Kidney (tissue), 14 donors: ENCODE results near the gene MAP1LC3A. TPM values are rescaled to one million over a fixed set of nuclear protein-coding genes. Genes with fewer than 3 reads are reported as not detected.
"Not testable (repeated sequence)": the region's sequence is repeated elsewhere in the genome, so short reads cannot be mapped to it uniquely, and the experiment has no call there.

Experiments used
- DNase-seq, 5 donors: peaks; one replicate each; pipeline ENCODE4 v3.0.0-alpha.2; 2013 to 2020
- FAIRE-seq: peaks from 2 replicates; lab custom pipeline; 2012; peaks lifted over from hg19 to GRCh38; lab: Jason Lieb, UNC
- H3K27ac ChIP-seq, 2 donors: one replicate each; pipeline ENCODE4 v1.7.0; 2013; ENCODE audit warnings: low read depth in 2 of 2, low read length in 2 of 2, inconsistent platforms in 1 of 2
- H3K27me3 ChIP-seq: one replicate; pipeline ENCODE4 v1.7.1; 2013; ENCODE audit warnings: low read length, inconsistent platforms; ENCODE audit not compliant: control insufficient read depth, insufficient read depth
- H3K36me3 ChIP-seq, 3 donors: one replicate each; pipeline versions ENCODE4 v1.7.0 to v1.7.1; 2013; ENCODE audit warnings: low read length in 3 of 3, control low read depth in 1 of 3, inconsistent platforms in 1 of 3; ENCODE audit not compliant: insufficient read depth in 3 of 3, control insufficient read depth in 2 of 3
- H3K4me1 ChIP-seq, 3 donors: one replicate each; pipeline versions ENCODE4 v1.7.0 to v1.7.1; 2013; ENCODE audit warnings: low read length in 3 of 3, inconsistent platforms in 1 of 3, low read depth in 1 of 3; ENCODE audit not compliant: control insufficient read depth in 2 of 3, insufficient read depth in 2 of 3
- H3K4me3 ChIP-seq, 3 donors: one replicate each; pipeline versions ENCODE4 v1.7.0 to v1.8.1; 2013; ENCODE audit warnings: low read length in 3 of 3, control low read depth in 1 of 3, inconsistent platforms in 1 of 3
- H3K9ac ChIP-seq, 3 donors: one replicate each; pipeline versions ENCODE4 v1.7.0 to v1.7.1; 2013; ENCODE audit warnings: low read length in 3 of 3, control low read depth in 1 of 3, inconsistent platforms in 1 of 3
- H3K9me3 ChIP-seq, 3 donors: one replicate each; pipeline versions ENCODE4 v1.7.0 to v1.7.1; 2013; ENCODE audit warnings: low read length in 3 of 3, control low read depth in 1 of 3, inconsistent platforms in 1 of 3; ENCODE audit not compliant: control insufficient read depth in 2 of 3, insufficient read depth in 1 of 3
- intact Hi-C: fragments of 100-400 bp; cut with DNase I; formaldehyde crosslinking; loops from one replicate; pipeline ENCODE4 v1.11.1; 2022
- polyA plus RNA-seq: library from polyadenylated mRNA; stranded (reverse); fragments of 350-450 nt; fragmentation: Illumina TruSeq; extraction: RNeasy Lipid Tissue Mini Kit (QIAGEN cat#74804); gene quantifications from one replicate; pipeline ENCODE4 v1.2.3, GENCODE V29; 2014; ENCODE audit warnings: low read depth, low replicate concordance; ENCODE audit not compliant: insufficient read depth
- total RNA-seq: library from RNA; stranded (reverse); fragmentation: NEBNext Ultra II Directional; extraction: Animal tissue kit (Norgen Biotek cat#: 25700); gene quantifications from one replicate; pipeline ENCODE4 v1.2.1, GENCODE V29; 2021
- TF ChIP-seq, protein P1 (sequence below): IDR thresholded peaks from 3 replicates; pipeline ENCODE4 v1.5.1; 2012; ENCODE audit warnings: mild to moderate bottlenecking, moderate library complexity, borderline replicate concordance; ENCODE audit not compliant: insufficient read depth; ENCODE audit errors: extremely low read depth
- donor health status: control.
- donor health status: control.
- donor health status: control.
- donor health status: control.
- donor health status: control.
- donor health status: DM: yes; HTN: yes; CAD: no.
- donor health status: Normal renal cell carcinoma (clear cell type).

The MAP1LC3A gene
- total and polyA plus RNA-seq, 2 donors from 2014 or later: 42.5 to 153 TPM

DNA sequence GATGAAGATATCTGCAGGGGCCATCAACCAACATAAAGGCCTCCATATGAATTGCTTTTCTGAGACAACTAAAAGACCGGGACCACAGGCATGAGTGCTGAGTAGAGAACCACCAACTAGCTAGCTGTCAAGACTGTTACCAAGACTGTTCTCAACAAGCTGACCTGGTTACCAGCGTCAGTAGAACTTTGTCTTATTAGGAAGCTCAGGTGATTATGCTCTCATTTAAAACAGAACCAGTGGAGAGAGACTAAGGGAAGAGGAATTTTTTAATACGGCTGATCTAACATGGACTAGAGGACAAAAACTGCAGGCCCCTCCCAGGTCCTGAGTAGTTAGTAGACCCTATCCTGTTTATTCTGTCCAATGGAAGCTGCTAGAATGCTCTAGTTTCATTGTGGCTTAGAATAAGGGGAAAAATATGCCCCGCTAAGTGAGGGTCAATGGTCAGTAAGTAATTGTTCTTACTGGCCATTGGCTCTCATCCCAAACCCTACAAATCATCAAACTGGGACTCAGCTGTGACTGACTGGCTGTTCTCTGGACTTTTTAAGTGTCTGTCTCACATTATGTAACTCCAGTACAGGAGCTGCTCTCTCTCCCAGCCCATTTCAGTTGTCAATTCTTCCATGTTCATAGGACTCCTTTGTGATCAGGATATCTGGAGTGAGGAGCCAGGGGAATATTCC, 46.1 kb upstream of the MAP1LC3A start:
- peak in 2 of 5 donors; percentile 23 to 32 for DNase-seq
- TF ChIP-seq, protein P1, sequence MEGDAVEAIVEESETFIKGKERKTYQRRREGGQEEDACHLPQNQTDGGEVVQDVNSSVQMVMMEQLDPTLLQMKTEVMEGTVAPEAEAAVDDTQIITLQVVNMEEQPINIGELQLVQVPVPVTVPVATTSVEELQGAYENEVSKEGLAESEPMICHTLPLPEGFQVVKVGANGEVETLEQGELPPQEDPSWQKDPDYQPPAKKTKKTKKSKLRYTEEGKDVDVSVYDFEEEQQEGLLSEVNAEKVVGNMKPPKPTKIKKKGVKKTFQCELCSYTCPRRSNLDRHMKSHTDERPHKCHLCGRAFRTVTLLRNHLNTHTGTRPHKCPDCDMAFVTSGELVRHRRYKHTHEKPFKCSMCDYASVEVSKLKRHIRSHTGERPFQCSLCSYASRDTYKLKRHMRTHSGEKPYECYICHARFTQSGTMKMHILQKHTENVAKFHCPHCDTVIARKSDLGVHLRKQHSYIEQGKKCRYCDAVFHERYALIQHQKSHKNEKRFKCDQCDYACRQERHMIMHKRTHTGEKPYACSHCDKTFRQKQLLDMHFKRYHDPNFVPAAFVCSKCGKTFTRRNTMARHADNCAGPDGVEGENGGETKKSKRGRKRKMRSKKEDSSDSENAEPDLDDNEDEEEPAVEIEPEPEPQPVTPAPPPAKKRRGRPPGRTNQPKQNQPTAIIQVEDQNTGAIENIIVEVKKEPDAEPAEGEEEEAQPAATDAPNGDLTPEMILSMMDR: no peak
- peaks cover 2 to 10% (median 7%) of the 10 kb centered on the region in 3 donors for H3K36me3 ChIP-seq
- FAIRE-seq: no peak
- H3K9ac ChIP-seq: peak overlapping the region in 1 of 3 donors; percentile 9
- H3K27ac ChIP-seq: peak overlapping the region; percentile 85 to 88
- no peaks in the 10 kb centered on the region for H3K27me3 ChIP-seq
- peaks cover 0 to 27% (median 16%) of the 10 kb centered on the region in 3 donors for H3K4me1 ChIP-seq
- H3K4me3 ChIP-seq: peak overlapping the region in 1 of 3 donors; percentile 6
- intact Hi-C loops: no loop called here
- no peaks in the 10 kb centered on the region for H3K9me3 ChIP-seq

GRCh38 chr20:34512955-34513419, 45.5 kb upstream of the MAP1LC3A start:
- H3K27ac ChIP-seq: peak overlapping the region; percentile 85 to 88
- no peak for FAIRE-seq

GRCh38 chr20:34514034-34514433, 44.5 kb upstream of the MAP1LC3A start:
- intact Hi-C loops, FAIRE-seq, H3K27ac ChIP-seq, H3K4me3 ChIP-seq, H3K9ac ChIP-seq, H3K9me3 ChIP-seq, H3K36me3 ChIP-seq, H3K27me3 ChIP-seq, DNase-seq: not testable (repeated sequence)
- H3K4me1 ChIP-seq: peaks cover 0 to 27% (median 16%) of the 10 kb centered on the region in 3 donors

More at GRCh38 chr20:34512955-34513419, 45.5 kb upstream of the MAP1LC3A start:
- Histone ChIP-seq H3K4me1 (peaks cover 0 to 27% (median 16%) of the 10 kb centered on the region in 3 donors), H3K36me3 (peaks cover 2 to 6% (median 4%) of the 10 kb centered on the region in 3 donors), H3K9ac (peak overlapping the region in 1 of 3 donors; percentile 9), H3K9me3 (no peaks in the 10 kb centered on the region), H3K27me3 (no peaks in the 10 kb centered on the region), H3K4me3 (no peak overlapping the region)
- intact Hi-C loops: no loop called here
- DNase-seq: no peak
- TF ChIP-seq, protein P1: no peak

- Histone ChIP-seq H3K9ac (peak overlapping the region; percentile 56 to 87 (median 65)), H3K36me3 (no peaks in the 10 kb centered on the region), H3K9me3 (no peaks in the 10 kb centered on the region), H3K27ac (peak overlapping the region; percentile 95), H3K4me1 (peaks cover 0 to 27% (median 16%) of the 10 kb centered on the region in 3 donors), H3K4me3 (peak overlapping the region; percentile 79 to 94 (median 93)), H3K27me3 (no peaks in the 10 kb centered on the region)
- TF ChIP-seq, protein P1: no peak
- no peak for FAIRE-seq
- intact Hi-C loops: no loop called here
- DNase-seq: no peak
These were observed 43.5 kb upstream of the MAP1LC3A start for GRCh38 chr20:34514897-34515483.
